HL-60 (cell line): ENCODE data around the gene INSYN1.

ENCODE experiments used
- GABPA ChIP-seq: IDR thresholded peaks from 2 replicates; pipeline ENCODE4 v1.6.1; 2012; ENCODE audit warnings: low read depth
- POLR2AphosphoS5 ChIP-seq: IDR thresholded peaks from 2 replicates; pipeline ENCODE4 v1.6.1; 2012; ENCODE audit warnings: low read depth
- SPI1 ChIP-seq: IDR thresholded peaks from 2 replicates; pipeline ENCODE4 v1.6.1; 2012; ENCODE audit warnings: low read depth, mild to moderate bottlenecking, borderline replicate concordance
- TF ChIP-seq, protein P1 (sequence below): IDR thresholded peaks from one replicate; pipeline ENCODE4 v1.5.1; 2011; ENCODE audit warnings: low read length, control low read depth, inconsistent platforms; ENCODE audit not compliant: insufficient read depth
- TF ChIP-seq, protein P2 (sequence below): IDR thresholded peaks from 2 replicates; pipeline ENCODE4 v1.6.1; 2012; ENCODE audit warnings: low read depth; ENCODE audit not compliant: insufficient replicate concordance

DNA sequence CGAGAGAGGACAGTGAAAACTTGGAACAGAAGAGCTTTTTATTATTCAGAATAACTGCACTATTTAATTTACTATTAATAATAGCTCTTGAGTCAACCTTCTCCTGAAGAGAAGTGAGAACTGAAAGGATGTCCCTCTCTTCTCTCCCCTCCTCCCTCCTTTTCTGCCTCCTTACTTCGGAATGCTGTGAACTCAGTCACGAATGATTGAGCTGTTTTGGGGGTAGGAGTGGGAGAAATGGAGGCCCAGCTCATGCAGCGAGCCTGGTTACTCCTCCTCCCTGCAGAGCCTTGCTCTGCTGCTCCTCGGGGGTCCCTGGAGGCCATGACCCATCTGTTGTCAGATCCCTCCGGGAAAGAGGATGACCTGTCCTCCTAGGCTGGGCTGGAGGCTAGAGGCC is 20.3 kb upstream of the INSYN1 start:
- TF ChIP-seq, protein P1, sequence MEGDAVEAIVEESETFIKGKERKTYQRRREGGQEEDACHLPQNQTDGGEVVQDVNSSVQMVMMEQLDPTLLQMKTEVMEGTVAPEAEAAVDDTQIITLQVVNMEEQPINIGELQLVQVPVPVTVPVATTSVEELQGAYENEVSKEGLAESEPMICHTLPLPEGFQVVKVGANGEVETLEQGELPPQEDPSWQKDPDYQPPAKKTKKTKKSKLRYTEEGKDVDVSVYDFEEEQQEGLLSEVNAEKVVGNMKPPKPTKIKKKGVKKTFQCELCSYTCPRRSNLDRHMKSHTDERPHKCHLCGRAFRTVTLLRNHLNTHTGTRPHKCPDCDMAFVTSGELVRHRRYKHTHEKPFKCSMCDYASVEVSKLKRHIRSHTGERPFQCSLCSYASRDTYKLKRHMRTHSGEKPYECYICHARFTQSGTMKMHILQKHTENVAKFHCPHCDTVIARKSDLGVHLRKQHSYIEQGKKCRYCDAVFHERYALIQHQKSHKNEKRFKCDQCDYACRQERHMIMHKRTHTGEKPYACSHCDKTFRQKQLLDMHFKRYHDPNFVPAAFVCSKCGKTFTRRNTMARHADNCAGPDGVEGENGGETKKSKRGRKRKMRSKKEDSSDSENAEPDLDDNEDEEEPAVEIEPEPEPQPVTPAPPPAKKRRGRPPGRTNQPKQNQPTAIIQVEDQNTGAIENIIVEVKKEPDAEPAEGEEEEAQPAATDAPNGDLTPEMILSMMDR: no peak
- TF ChIP-seq POLR2AphosphoS5 (no peak), GABPA (no peak), SPI1 (no peak)
- TF ChIP-seq, protein P2, sequence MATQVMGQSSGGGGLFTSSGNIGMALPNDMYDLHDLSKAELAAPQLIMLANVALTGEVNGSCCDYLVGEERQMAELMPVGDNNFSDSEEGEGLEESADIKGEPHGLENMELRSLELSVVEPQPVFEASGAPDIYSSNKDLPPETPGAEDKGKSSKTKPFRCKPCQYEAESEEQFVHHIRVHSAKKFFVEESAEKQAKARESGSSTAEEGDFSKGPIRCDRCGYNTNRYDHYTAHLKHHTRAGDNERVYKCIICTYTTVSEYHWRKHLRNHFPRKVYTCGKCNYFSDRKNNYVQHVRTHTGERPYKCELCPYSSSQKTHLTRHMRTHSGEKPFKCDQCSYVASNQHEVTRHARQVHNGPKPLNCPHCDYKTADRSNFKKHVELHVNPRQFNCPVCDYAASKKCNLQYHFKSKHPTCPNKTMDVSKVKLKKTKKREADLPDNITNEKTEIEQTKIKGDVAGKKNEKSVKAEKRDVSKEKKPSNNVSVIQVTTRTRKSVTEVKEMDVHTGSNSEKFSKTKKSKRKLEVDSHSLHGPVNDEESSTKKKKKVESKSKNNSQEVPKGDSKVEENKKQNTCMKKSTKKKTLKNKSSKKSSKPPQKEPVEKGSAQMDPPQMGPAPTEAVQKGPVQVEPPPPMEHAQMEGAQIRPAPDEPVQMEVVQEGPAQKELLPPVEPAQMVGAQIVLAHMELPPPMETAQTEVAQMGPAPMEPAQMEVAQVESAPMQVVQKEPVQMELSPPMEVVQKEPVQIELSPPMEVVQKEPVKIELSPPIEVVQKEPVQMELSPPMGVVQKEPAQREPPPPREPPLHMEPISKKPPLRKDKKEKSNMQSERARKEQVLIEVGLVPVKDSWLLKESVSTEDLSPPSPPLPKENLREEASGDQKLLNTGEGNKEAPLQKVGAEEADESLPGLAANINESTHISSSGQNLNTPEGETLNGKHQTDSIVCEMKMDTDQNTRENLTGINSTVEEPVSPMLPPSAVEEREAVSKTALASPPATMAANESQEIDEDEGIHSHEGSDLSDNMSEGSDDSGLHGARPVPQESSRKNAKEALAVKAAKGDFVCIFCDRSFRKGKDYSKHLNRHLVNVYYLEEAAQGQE: no peak
